HepG2 (cell line): ENCODE measurements around the gene C1QTNF1. TPM values are rescaled to one million over a fixed set of nuclear protein-coding genes. Genes with fewer than 3 reads are reported as not detected.

Source experiments
- CEBPZ ChIP-seq: IDR thresholded peaks from 2 replicates; pipeline ENCODE4 v1.6.1; 2012; ENCODE audit warnings: low read length, improper control_type of control experiment
- DNMT1 ChIP-seq: sonication (generic); formaldehyde crosslinking; IDR thresholded peaks from 2 replicates; pipeline ENCODE4 v1.5.1; 2020; ENCODE audit warnings: mild to moderate bottlenecking, missing genetic modification reagents
- ELK4 ChIP-seq: sonication (generic); formaldehyde crosslinking; IDR thresholded peaks from 2 replicates; pipeline ENCODE4 v1.9.0; 2021; ENCODE audit warnings: missing genetic modification reagents, borderline replicate concordance
- PRDM10 ChIP-seq: sonication (generic); formaldehyde crosslinking; IDR thresholded peaks from 2 replicates; pipeline ENCODE4 v1.4.0; 2020; ENCODE audit warnings: low read depth, missing genetic modification reagents
- RARA ChIP-seq: IDR thresholded peaks from 2 replicates; pipeline ENCODE4 v1.6.1; 2016; ENCODE audit warnings: missing genetic modification reagents, missing compliant biosample characterization
- SKI ChIP-seq: fragments of 450-650 bp; IDR thresholded peaks from one replicate; pipeline ENCODE4 v1.6.1; 2018; ENCODE audit warnings: mild to moderate bottlenecking; ENCODE audit not compliant: partially characterized antibody
- SMAD1 ChIP-seq: sonication (generic); formaldehyde crosslinking; IDR thresholded peaks from 2 replicates; pipeline ENCODE4 v1.4.0; 2020; ENCODE audit warnings: missing genetic modification reagents, low read depth, mild to moderate bottlenecking, borderline replicate concordance
- SMAD3 ChIP-seq: sonication (generic); formaldehyde crosslinking; IDR thresholded peaks from 2 replicates; pipeline ENCODE4 v1.4.0; 2020; ENCODE audit warnings: missing genetic modification reagents
- TCF7L2 ChIP-seq: IDR thresholded peaks from 2 replicates; pipeline ENCODE4 v1.6.1; 2011; ENCODE audit warnings: mild to moderate bottlenecking, low read depth, low read length, moderate library complexity
- YEATS4 ChIP-seq: sonication (generic); formaldehyde crosslinking; IDR thresholded peaks from 2 replicates; pipeline ENCODE4 v1.4.0; 2020; ENCODE audit warnings: missing genetic modification reagents, borderline replicate concordance
- ZBTB2 ChIP-seq: sonication (generic); formaldehyde crosslinking; IDR thresholded peaks from 2 replicates; pipeline ENCODE4 v1.8.0; 2022; ENCODE audit warnings: low read depth, missing genetic modification reagents
- ZFP90 ChIP-seq: sonication (generic); formaldehyde crosslinking; IDR thresholded peaks from 2 replicates; pipeline ENCODE4 v1.8.0; 2022; ENCODE audit warnings: missing genetic modification reagents, mild to moderate bottlenecking, inconsistent platforms, borderline replicate concordance
- ZNF280B ChIP-seq: sonication (generic); formaldehyde crosslinking; IDR thresholded peaks from 2 replicates; pipeline ENCODE4 v1.5.0; 2020; ENCODE audit warnings: missing genetic modification reagents, mild to moderate bottlenecking, borderline replicate concordance
- ZNF34 ChIP-seq: sonication (generic); formaldehyde crosslinking; IDR thresholded peaks from 2 replicates; pipeline ENCODE4 v1.4.0; 2020; ENCODE audit warnings: mild to moderate bottlenecking, missing genetic modification reagents, borderline replicate concordance
- ZNF383 ChIP-seq: sonication (generic); formaldehyde crosslinking; IDR thresholded peaks from 2 replicates; pipeline ENCODE4 v1.4.0; 2020; ENCODE audit warnings: missing genetic modification reagents, mild to moderate bottlenecking, borderline replicate concordance
- ZNF713 ChIP-seq: sonication (generic); formaldehyde crosslinking; IDR thresholded peaks from 2 replicates; pipeline ENCODE4 v1.4.0; 2020; ENCODE audit warnings: mild to moderate bottlenecking, missing genetic modification reagents
- polyA plus RNA-seq, 8 experiments: library from polyadenylated mRNA; depleted of rRNA in 3 of 8; stranded (reverse) in 7 of 8; unstranded in 1 of 8; fragments of >200 nt; fragmentation: Illumina TruSeq in 4 of 8; extraction: Trizol in 4 of 8; gene quantifications; 2 replicates each; pipeline versions ENCODE4 v1.2.1 to v1.2.3, GENCODE V29; 2011 to 2016; ENCODE audit warnings: low read depth in 4 of 8, missing spikeins in 1 of 8, mixed read lengths in 1 of 8; ENCODE audit not compliant: insufficient read depth in 1 of 8
- total RNA-seq, 5 experiments: library from RNA; depleted of rRNA; stranded (reverse); fragments of >200 nt; fragmentation: Illumina TruSeq; extraction: Trizol; gene quantifications; 2 replicates each; pipeline ENCODE4 v1.2.3, GENCODE V29; 2016; ENCODE audit warnings: low read depth in 1 of 5

Gene C1QTNF1
- total and polyA plus RNA-seq, 2 of the 13 experiments (the other 11 are each of a cell fraction or from before 2014, with no cell fraction given) = 0.18 to 0.86 TPM

- no peak for TF ChIP-seq CEBPZ
- TF ChIP-seq DNMT1 (CRISPR knock-in tag) = no peak
- TF ChIP-seq SKI = no peak
- TF ChIP-seq ELK4 (CRISPR knock-in tag) = no peak
- no peak for TF ChIP-seq ZNF280B (CRISPR knock-in tag)
- peak; percentile 78; the same call in 1 of the 2 replicates for TF ChIP-seq PRDM10 (CRISPR knock-in tag)
- TF ChIP-seq RARA (CRISPR knock-in tag) = 0 out of 2 replicates have a peak, but pooled peaks have one; percentile 0
- TF ChIP-seq TCF7L2 = no peak
- TF ChIP-seq YEATS4 (CRISPR knock-in tag) = no peak
- no peak for TF ChIP-seq ZNF34
- TF ChIP-seq ZNF713 (CRISPR knock-in tag) = no peak
- TF ChIP-seq SMAD3 (CRISPR knock-in tag) = no peak
- no peak for TF ChIP-seq ZNF383
- TF ChIP-seq SMAD1 (CRISPR knock-in tag) = no peak
- TF ChIP-seq ZFP90 = no peak
- TF ChIP-seq ZBTB2 (CRISPR knock-in tag) = 0 out of 2 replicates have a peak, but pooled peaks have one; percentile 9
These were observed 42.7 kb upstream of the C1QTNF1 start (continued) for GRCh38 chr17:78981010-78981888.
